HEK293 (cell line): Measurements from ENCODE around the gene TCEA2.

Experiments
- CTCF ChIA-PET: fragments of 350-600 bp; formaldehyde crosslinking; extraction: SDS; loops from one replicate; lab custom pipeline; 2021; ENCODE audit warnings: antibody characterized with exemption; lab: Yijun Ruan, JAX
- POLR2A ChIA-PET: fragments of 300-600 bp; formaldehyde crosslinking; extraction: SDS; loops from one replicate; lab custom pipeline; 2020; ENCODE audit warnings: antibody characterized with exemption, inconsistent platforms; lab: Yijun Ruan, JAX
- H3K27ac ChIP-seq: fragments of 200-500 bp; sonication (Bioruptor generic); 2 replicates; pipeline ENCODE4 v1.5.1; 2014; ENCODE audit warnings: low read depth, low read length, control low read depth, inconsistent platforms; ENCODE audit errors: extremely low read depth
- H3K36me3 ChIP-seq, 2 experiments: fragments of 200-500 bp in 1 of 2; sonication (Bioruptor generic) in 1 of 2; 1 replicate in 1 of 2; 2 replicates in 1 of 2; pipeline ENCODE4 v1.5.1; 2014 to 2017; ENCODE audit warnings: inconsistent platforms in 2 of 2, low read length in 2 of 2; ENCODE audit not compliant: control insufficient read depth in 2 of 2, insufficient read depth in 1 of 2
- H3K4me1 ChIP-seq: fragments of 200-500 bp; sonication (Bioruptor generic); 2 replicates; pipeline ENCODE4 v1.5.1; 2014; ENCODE audit warnings: mild to moderate bottlenecking, low read length, inconsistent platforms; ENCODE audit not compliant: control insufficient read depth, insufficient read depth
- H3K4me3 ChIP-seq: 2 replicates; pipeline ENCODE4 v1.5.1; 2011; ENCODE audit warnings: low read depth, mild to moderate bottlenecking, control low read depth, low read length, moderate library complexity
- H3K9me3 ChIP-seq: fragments of 200-500 bp; sonication (Bioruptor generic); 2 replicates; pipeline ENCODE4 v1.5.1; 2014; ENCODE audit warnings: low read depth, low read length, inconsistent platforms; ENCODE audit not compliant: control insufficient read depth, insufficient read depth
- BCL11B ChIP-seq: fragments of 450-650 bp; formaldehyde crosslinking; IDR thresholded peaks from 2 replicates; pipeline ENCODE4 v1.5.1; 2016; ENCODE audit warnings: low read depth, missing biosample characterization, missing genetic modification characterization
- GLIS2 ChIP-seq: fragments of 450-650 bp; formaldehyde crosslinking; IDR thresholded peaks from 2 replicates; pipeline ENCODE4 v1.5.1; 2016; ENCODE audit warnings: missing biosample characterization, missing genetic modification characterization
- KLF9 ChIP-seq: fragments of 450-650 bp; formaldehyde crosslinking; IDR thresholded peaks from 2 replicates; pipeline ENCODE4 v1.5.1; 2016; ENCODE audit warnings: missing biosample characterization, missing genetic modification characterization, low read depth
- PRDM1 ChIP-seq: fragments of 450-650 bp; formaldehyde crosslinking; IDR thresholded peaks from 2 replicates; pipeline ENCODE4; 2016; ENCODE audit warnings: missing biosample characterization, missing genetic modification characterization
- SCRT2 ChIP-seq: fragments of 450-650 bp; formaldehyde crosslinking; IDR thresholded peaks from 2 replicates; pipeline ENCODE4 v1.5.1; 2016; ENCODE audit warnings: missing biosample characterization, missing genetic modification characterization
- YY2 ChIP-seq: fragments of 450-650 bp; formaldehyde crosslinking; IDR thresholded peaks from 2 replicates; pipeline ENCODE4 v1.5.1; 2016; ENCODE audit warnings: missing biosample characterization, missing genetic modification characterization
- ZFHX2 ChIP-seq: fragments of 450-650 bp; formaldehyde crosslinking; conservative IDR thresholded peaks from 2 replicates; pipeline ENCODE4 v1.5.1; 2016; ENCODE audit warnings: missing biosample characterization, missing genetic modification characterization
- ZIC2 ChIP-seq: fragments of 450-650 bp; formaldehyde crosslinking; IDR thresholded peaks from 2 replicates; pipeline ENCODE4 v1.5.1; 2016; ENCODE audit warnings: missing biosample characterization, missing genetic modification characterization
- ZNF10 ChIP-seq: fragments of 450-650 bp; formaldehyde crosslinking; IDR thresholded peaks from 2 replicates; pipeline ENCODE4 v1.5.1; 2017; ENCODE audit warnings: missing biosample characterization, missing genetic modification characterization
- ZNF146 ChIP-seq: fragments of 450-650 bp; formaldehyde crosslinking; IDR thresholded peaks from 2 replicates; pipeline ENCODE4 v1.5.1; 2016; ENCODE audit warnings: missing biosample characterization, missing genetic modification characterization
- ZNF184 ChIP-seq: fragments of 450-650 bp; IDR thresholded peaks from 2 replicates; pipeline ENCODE4 v1.5.1; 2018; ENCODE audit warnings: missing biosample characterization, mild to moderate bottlenecking, missing genetic modification characterization
- ZNF341 ChIP-seq: fragments of 450-650 bp; formaldehyde crosslinking; IDR thresholded peaks from 2 replicates; pipeline ENCODE4; 2016; ENCODE audit warnings: low read depth, missing biosample characterization, missing genetic modification characterization
- ZNF473 ChIP-seq: fragments of 450-650 bp; formaldehyde crosslinking; IDR thresholded peaks from 2 replicates; pipeline ENCODE4 v1.5.1; 2017; ENCODE audit warnings: missing biosample characterization, missing genetic modification characterization
- ZNF529 ChIP-seq: fragments of 450-650 bp; formaldehyde crosslinking; IDR thresholded peaks from 2 replicates; pipeline ENCODE4 v1.5.1; 2017; ENCODE audit warnings: missing genetic modification characterization, missing biosample characterization; ENCODE audit not compliant: insufficient replicate concordance
- ZNF555 ChIP-seq: fragments of 450-650 bp; formaldehyde crosslinking; conservative IDR thresholded peaks from 2 replicates; pipeline ENCODE4 v1.5.1; 2017; ENCODE audit warnings: missing biosample characterization, mild to moderate bottlenecking, missing genetic modification characterization, inconsistent platforms
- ZNF571 ChIP-seq: fragments of 450-650 bp; formaldehyde crosslinking; IDR thresholded peaks from 2 replicates; pipeline ENCODE4 v1.5.0; 2017; ENCODE audit warnings: missing biosample characterization, missing genetic modification characterization
- ZNF600 ChIP-seq: fragments of 450-650 bp; formaldehyde crosslinking; IDR thresholded peaks from 2 replicates; pipeline ENCODE4 v1.5.1; 2016; ENCODE audit warnings: missing biosample characterization, missing genetic modification characterization
- ZNF629 ChIP-seq: fragments of 450-650 bp; formaldehyde crosslinking; IDR thresholded peaks from 2 replicates; pipeline ENCODE4 v1.5.1; 2017; ENCODE audit warnings: missing biosample characterization, missing genetic modification characterization
- TF ChIP-seq, protein P1 (sequence below): fragments of 450-650 bp; formaldehyde crosslinking; IDR thresholded peaks from 2 replicates; pipeline ENCODE4 v1.5.1; 2016; ENCODE audit warnings: missing biosample characterization, missing genetic modification characterization
- TF ChIP-seq, protein P2 (sequence below): fragments of 450-650 bp; formaldehyde crosslinking; IDR thresholded peaks from 2 replicates; pipeline ENCODE4 v1.5.1; 2017; ENCODE audit warnings: missing biosample characterization, missing genetic modification characterization
- TF ChIP-seq, protein P3 (sequence below): fragments of 450-650 bp; formaldehyde crosslinking; IDR thresholded peaks from 2 replicates; pipeline ENCODE4 v1.5.1; 2016; ENCODE audit warnings: missing biosample characterization, missing genetic modification characterization

Gene TCEA2

DNA sequence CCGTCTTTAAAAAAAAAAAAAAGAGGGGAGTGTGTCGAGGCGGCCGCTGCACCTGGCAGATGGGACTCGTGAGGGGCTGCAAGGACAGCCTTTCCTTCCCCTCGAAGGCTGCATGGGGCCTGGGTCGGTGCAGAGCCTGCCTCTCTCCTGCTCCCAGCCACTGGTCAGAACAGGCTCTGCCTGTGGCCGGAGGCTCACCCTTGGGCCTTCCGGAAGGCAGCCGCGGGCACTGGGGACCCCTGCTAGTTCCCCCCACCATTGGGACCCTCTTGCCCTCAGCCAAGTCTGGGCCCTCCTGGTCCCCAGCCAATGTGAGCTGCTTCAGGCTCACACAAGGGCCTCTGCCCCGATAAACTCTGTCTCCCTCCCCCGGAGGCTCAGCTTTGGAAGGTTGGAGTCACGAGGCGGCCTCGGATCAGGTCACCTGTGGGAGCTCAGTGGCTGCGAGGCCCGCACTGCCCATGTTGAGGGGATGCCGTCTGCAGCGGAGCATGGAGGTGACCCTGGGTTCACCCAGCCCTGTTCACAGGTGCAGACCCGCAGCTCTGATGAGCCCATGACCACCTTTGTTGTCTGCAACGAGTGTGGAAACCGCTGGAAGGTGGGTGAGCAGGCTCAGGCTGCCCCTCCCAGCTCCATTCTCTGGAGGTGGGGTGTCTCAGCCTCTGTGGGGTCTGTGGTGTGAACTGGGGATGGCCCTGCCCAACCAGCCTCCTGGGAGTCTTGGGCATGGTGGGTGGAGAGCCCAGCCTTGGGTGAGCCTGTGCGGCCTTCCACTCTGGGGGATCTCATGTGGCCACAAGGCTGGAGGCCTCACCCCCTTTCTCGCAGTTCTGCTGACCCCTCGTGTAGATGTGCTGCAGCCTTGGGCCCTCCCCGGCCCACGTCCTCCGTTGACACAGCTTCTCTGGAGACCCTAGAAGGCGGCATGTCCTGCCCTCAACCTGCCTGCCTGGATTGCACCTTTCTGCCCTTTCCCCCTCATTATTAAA, 8.6 kb downstream of the TCEA2 start:
- H3K4me3 ChIP-seq = no peak overlapping the region
- H3K9me3 ChIP-seq = no peaks in the 10 kb centered on the region
- POLR2A ChIA-PET = interaction anchor here (0.7 kb wide), 1 partner anchor 9 kb away, joined by 5 read pairs; the partner anchor contains the start of gene TCEA2
- no peaks in the 10 kb centered on the region for H3K4me1 ChIP-seq
- peaks cover 0 to 25% of the 10 kb centered on the region in 2 experiments; a peak in 1 of 3 replicates for H3K36me3 ChIP-seq
- 0 out of 2 replicates have a peak, but pooled peaks have one; percentile 11 for TF ChIP-seq SCRT2 (tag by site-specific recombination)
- TF ChIP-seq GLIS2 (tag by site-specific recombination) = 0 out of 2 replicates have a peak, but pooled peaks have one; percentile 15
- TF ChIP-seq ZNF629 (tag by site-specific recombination) = no peak
- TF ChIP-seq, protein P1, sequence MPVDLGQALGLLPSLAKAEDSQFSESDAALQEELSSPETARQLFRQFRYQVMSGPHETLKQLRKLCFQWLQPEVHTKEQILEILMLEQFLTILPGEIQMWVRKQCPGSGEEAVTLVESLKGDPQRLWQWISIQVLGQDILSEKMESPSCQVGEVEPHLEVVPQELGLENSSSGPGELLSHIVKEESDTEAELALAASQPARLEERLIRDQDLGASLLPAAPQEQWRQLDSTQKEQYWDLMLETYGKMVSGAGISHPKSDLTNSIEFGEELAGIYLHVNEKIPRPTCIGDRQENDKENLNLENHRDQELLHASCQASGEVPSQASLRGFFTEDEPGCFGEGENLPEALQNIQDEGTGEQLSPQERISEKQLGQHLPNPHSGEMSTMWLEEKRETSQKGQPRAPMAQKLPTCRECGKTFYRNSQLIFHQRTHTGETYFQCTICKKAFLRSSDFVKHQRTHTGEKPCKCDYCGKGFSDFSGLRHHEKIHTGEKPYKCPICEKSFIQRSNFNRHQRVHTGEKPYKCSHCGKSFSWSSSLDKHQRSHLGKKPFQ (tag by site-specific recombination) = peak; percentile 43; the same call in 1 of the 2 replicates
- TF ChIP-seq ZNF10 = 0 out of 2 replicates have a peak, but pooled peaks have one; percentile 33
- TF ChIP-seq BCL11B (tag by site-specific recombination) = no peak
- CTCF ChIA-PET = interaction anchor here (0.6 to 1.3 kb wide), 4 partner anchors 9 to 381 kb away, joined by 3 to 4 read pairs (median 3); no protein-coding TSS in a partner anchor
- no peak overlapping the region for H3K27ac ChIP-seq

DNA sequence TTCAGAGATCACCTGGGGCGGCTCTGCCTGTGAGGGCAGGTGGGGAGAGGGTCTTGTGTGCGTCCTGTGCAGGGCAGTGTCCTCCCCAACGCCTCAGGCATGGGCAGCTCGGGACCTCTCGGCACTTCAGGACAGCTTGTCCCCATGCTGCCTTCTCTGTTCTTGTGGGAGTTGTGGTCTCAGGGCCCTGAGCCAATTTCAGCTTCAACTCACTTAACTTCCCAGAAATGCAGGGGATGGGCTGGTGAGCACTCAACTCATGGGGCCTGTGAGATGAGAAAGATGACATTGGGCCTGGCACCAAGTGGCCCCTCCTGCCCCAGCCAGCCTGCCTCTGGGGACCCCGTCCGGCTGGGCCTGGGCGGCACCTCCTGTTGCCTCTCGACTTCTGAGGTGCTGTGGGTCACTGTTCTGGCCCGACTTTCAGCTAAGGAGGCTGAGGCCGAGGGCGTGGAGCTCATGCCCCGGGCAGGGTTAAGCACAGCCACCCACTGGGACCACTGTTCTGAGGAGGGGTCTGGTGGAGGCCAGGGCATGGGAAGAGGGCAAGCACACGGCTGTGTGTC, 9.6 kb downstream of the TCEA2 start:
- Histone ChIP-seq H3K4me1 (no peaks in the 10 kb centered on the region), H3K4me3 (no peak overlapping the region), H3K27ac (no peak overlapping the region), H3K36me3 (peaks cover 0 to 25% of the 10 kb centered on the region in 2 experiments; a peak in 1 of 3 replicates), H3K9me3 (no peaks in the 10 kb centered on the region)
- POLR2A ChIA-PET = no interaction called here
- TF ChIP-seq ZNF146 (tag by site-specific recombination) (no peak), YY2 (tag by site-specific recombination) (no peak), ZNF555 (no peak), ZNF184 (no peak), ZNF600 (tag by site-specific recombination) (no peak), PRDM1 (tag by site-specific recombination) (no peak), ZNF473 (tag by site-specific recombination) (no peak), ZNF529 (tag by site-specific recombination) (no peak), ZFHX2 (tag by site-specific recombination) (no peak), ZNF571 (no peak)
- CTCF ChIA-PET = no interaction called here

DNA sequence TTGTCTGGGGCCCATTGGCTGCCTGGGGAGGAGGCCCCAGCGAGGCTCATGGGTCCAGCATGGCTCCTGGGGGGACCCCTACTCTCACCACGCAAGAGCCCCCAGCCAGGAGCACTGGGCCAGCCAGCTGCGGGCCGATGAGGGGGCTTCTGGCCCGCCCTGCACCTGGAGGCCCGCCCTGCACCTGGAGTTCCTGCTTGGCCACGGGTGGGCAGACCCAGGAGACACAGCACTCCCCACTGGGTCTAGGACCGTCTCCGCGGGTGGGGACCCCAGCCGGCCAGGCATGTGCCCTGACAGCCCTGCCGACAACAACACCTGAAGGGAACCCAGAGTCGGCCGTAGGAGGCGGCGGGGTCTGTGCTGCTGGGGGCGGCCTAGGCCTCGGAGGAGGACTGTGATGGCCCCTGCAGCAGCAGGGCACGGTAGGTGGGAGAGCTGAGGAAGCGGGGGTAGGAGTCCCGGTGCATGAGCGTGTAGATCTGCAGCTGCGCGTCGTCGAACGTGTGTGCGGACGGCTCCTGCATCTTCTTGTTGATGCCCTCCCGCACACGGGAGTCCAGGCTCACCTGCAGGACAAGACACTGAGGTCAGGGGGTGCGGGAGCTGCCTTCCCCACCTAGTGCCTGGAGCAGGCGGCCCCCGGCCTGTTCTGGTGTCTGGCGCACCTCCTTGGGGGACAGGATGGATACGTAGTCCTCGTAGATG, 10.6 kb downstream of the TCEA2 start:
- peaks cover 5% of the 10 kb centered on the region for H3K4me1 ChIP-seq
- POLR2A ChIA-PET = no interaction called here
- no peak overlapping the region for H3K27ac ChIP-seq
- TF ChIP-seq GLIS2 (tag by site-specific recombination) (peak; percentile 62), ZNF341 (tag by site-specific recombination) (no peak), ZIC2 (tag by site-specific recombination) (peak; percentile 25; the same call in 1 of the 2 replicates), SCRT2 (tag by site-specific recombination) (no peak), KLF9 (tag by site-specific recombination) (no peak), ZNF600 (tag by site-specific recombination) (peak; percentile 14; the same call in 1 of the 2 replicates)
- TF ChIP-seq, protein P2, sequence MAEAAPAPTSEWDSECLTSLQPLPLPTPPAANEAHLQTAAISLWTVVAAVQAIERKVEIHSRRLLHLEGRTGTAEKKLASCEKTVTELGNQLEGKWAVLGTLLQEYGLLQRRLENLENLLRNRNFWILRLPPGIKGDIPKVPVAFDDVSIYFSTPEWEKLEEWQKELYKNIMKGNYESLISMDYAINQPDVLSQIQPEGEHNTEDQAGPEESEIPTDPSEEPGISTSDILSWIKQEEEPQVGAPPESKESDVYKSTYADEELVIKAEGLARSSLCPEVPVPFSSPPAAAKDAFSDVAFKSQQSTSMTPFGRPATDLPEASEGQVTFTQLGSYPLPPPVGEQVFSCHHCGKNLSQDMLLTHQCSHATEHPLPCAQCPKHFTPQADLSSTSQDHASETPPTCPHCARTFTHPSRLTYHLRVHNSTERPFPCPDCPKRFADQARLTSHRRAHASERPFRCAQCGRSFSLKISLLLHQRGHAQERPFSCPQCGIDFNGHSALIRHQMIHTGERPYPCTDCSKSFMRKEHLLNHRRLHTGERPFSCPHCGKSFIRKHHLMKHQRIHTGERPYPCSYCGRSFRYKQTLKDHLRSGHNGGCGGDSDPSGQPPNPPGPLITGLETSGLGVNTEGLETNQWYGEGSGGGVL (tag by site-specific recombination) = no peak
- TF ChIP-seq, protein P3, sequence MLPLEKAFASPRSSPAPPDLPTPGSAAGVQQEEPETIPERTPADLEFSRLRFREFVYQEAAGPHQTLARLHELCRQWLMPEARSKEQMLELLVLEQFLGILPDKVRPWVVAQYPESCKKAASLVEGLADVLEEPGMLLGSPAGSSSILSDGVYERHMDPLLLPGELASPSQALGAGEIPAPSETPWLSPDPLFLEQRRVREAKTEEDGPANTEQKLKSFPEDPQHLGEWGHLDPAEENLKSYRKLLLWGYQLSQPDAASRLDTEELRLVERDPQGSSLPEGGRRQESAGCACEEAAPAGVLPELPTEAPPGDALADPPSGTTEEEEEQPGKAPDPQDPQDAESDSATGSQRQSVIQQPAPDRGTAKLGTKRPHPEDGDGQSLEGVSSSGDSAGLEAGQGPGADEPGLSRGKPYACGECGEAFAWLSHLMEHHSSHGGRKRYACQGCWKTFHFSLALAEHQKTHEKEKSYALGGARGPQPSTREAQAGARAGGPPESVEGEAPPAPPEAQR (tag by site-specific recombination) = no peak
- TF ChIP-seq, protein P1 (tag by site-specific recombination) = no peak

More for the DNA sequence above, 10.6 kb downstream of the TCEA2 start:
- Histone ChIP-seq H3K9me3 (no peaks in the 10 kb centered on the region), H3K36me3 (peaks cover 0 to 25% of the 10 kb centered on the region in 2 experiments; a peak in 1 of 3 replicates), H3K4me3 (no peak overlapping the region)
- CTCF ChIA-PET = interaction anchor here (1.0 kb wide), 1 partner anchor 46 kb away, joined by 4 read pairs; no protein-coding TSS in a partner anchor
